ENCODE measurements around the gene ALG1. TPM values are rescaled to one million over a fixed set of nuclear protein-coding genes. Genes with fewer than 3 reads are reported as not detected.

ALG1 gene
- total RNA-seq, 1 donor from 2014 or later, result 30.4 TPM

DNA sequence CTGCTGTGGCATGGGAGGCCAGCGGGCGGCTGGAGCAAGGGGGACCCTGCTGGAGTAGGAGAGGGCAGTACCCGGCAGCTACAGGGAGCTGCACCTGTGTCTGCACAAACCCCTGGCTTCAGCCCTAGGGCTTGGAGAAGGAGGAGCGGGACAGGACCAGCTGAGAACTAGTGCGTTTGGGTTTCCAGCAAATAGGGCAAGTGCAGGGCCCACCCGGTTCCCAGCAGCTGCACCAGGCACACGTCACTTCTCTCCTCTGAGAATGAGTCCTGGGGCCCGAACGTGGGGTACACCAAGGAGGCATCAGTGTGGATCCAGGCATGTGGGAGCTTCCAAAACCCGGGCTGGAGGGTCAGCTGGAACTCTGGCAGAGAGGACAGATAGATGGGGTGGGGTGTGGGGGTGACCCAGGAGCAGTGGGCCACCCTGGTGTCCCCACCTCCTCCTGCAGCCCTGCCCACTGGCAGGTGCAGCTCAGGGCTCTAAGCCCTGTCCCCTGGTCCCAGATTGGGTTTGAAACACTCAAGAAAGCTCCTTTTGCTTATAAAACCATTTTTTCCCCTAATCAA, 11.5 kb upstream of the ALG1 start:
- H3K4me3 Mint-ChIP-seq, result no peak overlapping the region
- DNase-seq (ENCODE audit: extremely low spot score, unreplicated experiment), result no peak
- no peaks in the 10 kb centered on the region for H3K4me1 Mint-ChIP-seq (ENCODE audit: unreplicated experiment)
- no peaks in the 10 kb centered on the region for H3K36me3 Mint-ChIP-seq
- H3K9me3 Mint-ChIP-seq, result no peaks in the 10 kb centered on the region
- TF ChIP-seq, protein P1, sequence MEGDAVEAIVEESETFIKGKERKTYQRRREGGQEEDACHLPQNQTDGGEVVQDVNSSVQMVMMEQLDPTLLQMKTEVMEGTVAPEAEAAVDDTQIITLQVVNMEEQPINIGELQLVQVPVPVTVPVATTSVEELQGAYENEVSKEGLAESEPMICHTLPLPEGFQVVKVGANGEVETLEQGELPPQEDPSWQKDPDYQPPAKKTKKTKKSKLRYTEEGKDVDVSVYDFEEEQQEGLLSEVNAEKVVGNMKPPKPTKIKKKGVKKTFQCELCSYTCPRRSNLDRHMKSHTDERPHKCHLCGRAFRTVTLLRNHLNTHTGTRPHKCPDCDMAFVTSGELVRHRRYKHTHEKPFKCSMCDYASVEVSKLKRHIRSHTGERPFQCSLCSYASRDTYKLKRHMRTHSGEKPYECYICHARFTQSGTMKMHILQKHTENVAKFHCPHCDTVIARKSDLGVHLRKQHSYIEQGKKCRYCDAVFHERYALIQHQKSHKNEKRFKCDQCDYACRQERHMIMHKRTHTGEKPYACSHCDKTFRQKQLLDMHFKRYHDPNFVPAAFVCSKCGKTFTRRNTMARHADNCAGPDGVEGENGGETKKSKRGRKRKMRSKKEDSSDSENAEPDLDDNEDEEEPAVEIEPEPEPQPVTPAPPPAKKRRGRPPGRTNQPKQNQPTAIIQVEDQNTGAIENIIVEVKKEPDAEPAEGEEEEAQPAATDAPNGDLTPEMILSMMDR (conservative IDR thresholded peaks at IDR 0.05), result no peak
- no peak overlapping the region for H3K27ac Mint-ChIP-seq
- H3K27me3 Mint-ChIP-seq, result peaks cover 24% of the 10 kb centered on the region

DNA sequence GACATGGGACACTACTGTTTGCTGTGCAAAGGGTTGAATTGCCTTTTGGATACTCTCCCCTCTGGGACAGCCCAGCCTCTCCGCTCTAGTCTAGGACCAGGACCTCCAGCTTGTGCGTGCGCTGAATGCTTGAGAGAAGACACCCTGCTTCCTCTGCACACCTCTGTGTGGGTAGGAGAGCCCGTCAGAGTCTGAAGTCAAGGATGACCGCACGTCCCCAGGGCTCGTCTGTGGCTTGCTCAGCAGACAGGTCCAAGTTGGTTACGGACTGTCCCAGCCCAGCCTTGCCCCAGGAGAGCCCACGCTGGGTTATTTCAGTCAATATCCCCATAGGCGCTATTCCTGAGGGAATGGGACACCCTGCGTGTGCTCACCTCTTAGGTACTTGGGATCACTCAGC, 9.6 kb upstream of the ALG1 start:
- DNase-seq (ENCODE audit: extremely low spot score, unreplicated experiment), result no peak
- H3K36me3 Mint-ChIP-seq, result no peaks in the 10 kb centered on the region
- peaks cover 30% of the 10 kb centered on the region for H3K27me3 Mint-ChIP-seq
- TF ChIP-seq, protein P1 (conservative IDR thresholded peaks at IDR 0.05), result no peak
- H3K4me1 Mint-ChIP-seq (ENCODE audit: unreplicated experiment), result no peaks in the 10 kb centered on the region
- no peak overlapping the region for H3K4me3 Mint-ChIP-seq
- no peaks in the 10 kb centered on the region for H3K9me3 Mint-ChIP-seq
- no peak overlapping the region for H3K27ac Mint-ChIP-seq

DNA sequence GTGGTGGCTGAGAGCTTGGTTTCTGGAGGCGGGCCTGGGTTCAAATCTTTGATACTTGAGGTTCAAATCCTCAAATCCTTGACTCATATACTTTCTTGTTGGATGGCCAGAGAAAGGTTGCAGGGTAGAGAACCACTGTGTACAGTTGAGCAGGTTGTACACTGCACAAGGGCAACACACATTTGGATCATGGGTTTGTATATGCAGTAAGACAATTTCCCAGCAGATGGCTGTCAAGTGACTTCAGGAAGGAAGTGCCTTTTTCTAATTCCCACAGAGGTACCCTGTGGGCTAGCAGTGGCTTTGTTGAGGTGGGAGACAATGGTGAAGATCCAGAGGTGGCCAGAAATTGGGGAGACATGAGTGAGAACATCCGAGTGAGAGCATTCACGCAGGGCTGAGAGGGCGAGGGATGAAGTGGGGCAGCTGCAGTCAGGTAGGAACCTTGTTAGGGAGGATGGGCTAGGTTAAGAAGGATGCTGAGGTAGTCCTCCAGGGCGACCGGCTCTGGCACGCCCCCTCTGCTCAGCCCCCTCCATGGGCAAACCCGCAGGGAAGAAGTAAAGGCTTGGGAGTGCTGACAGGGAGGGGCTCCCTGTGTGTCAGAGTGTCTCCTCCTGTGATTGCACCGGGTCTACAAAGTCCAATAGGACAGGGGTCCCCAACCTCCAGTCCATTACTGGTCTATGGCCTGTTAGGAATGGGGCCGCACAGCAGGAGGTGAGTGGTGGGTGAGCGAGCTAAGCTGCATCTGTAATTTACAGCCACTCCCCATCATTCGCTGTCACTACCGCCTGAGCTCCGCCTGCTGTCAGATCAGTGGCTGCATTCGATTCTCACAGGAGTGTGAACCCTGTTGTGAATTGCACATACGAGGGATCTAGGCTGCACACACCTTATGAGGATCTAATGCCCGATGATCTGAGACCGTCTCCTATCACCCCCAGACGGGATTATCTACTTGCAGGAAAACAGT, 8.6 kb upstream of the ALG1 start:
- H3K4me3 Mint-ChIP-seq, result no peak overlapping the region
- no peaks in the 10 kb centered on the region for H3K36me3 Mint-ChIP-seq
- H3K27ac Mint-ChIP-seq, result no peak overlapping the region
- no peaks in the 10 kb centered on the region for H3K4me1 Mint-ChIP-seq (ENCODE audit: unreplicated experiment)
- DNase-seq (ENCODE audit: extremely low spot score, unreplicated experiment), result no peak
- H3K9me3 Mint-ChIP-seq, result no peaks in the 10 kb centered on the region
- H3K27me3 Mint-ChIP-seq, result peaks cover 37% of the 10 kb centered on the region
- TF ChIP-seq, protein P1 (conservative IDR thresholded peaks at IDR 0.05), result no peak

DNA sequence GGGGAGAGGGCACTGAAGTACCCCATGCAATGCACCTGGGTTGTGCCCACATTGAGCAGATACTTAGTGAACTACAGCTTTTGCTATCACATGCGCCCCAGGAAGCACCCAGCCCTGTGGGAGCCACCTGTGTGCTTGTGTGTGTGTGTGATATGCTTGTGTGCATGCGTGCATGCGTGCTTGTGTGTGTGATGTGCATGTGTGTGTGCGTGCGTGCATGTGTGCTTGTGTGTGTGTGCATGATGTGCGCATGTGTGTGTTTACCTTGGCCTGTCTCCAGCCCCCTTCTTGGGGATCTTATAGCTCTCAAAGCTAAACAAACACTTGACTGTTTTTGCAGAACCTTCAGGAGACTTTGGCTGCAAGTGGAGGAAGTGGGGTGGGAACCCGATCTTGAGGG, 6.7 kb upstream of the ALG1 start:
- Mint-ChIP-seq H3K4me3 (no peak overlapping the region), H3K27me3 (peaks cover 37% of the 10 kb centered on the region), H3K4me1 (ENCODE audit: unreplicated experiment) (no peaks in the 10 kb centered on the region), H3K27ac (no peak overlapping the region), H3K36me3 (no peaks in the 10 kb centered on the region), H3K9me3 (no peaks in the 10 kb centered on the region)
- TF ChIP-seq, protein P1 (conservative IDR thresholded peaks at IDR 0.05), result no peak
- no peak for DNase-seq (ENCODE audit: extremely low spot score, unreplicated experiment)

DNA sequence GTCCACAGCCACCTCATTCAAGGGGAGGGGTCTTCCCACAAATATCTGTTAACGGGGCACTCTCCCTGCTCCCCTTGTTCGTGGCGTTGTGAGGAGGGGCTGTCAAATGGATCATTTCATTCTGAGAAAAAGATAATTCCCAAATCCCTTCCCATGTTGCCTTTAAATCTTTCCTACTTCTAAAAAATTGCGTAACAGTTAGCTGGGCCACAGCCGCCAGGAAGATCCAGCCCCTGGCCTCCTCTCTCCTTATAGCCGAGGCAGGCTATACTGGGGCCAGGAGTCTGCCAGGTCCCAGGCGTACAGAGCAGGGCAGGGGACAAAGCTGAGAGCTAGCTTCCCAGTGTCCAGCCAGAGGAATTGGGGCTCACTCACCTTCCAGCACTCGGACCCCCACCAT, 6.3 kb upstream of the ALG1 start:
- Mint-ChIP-seq H3K36me3 (no peaks in the 10 kb centered on the region), H3K4me1 (ENCODE audit: unreplicated experiment) (no peaks in the 10 kb centered on the region), H3K9me3 (no peaks in the 10 kb centered on the region), H3K4me3 (no peak overlapping the region), H3K27me3 (peaks cover 37% of the 10 kb centered on the region), H3K27ac (no peak overlapping the region)
- TF ChIP-seq, protein P1 (conservative IDR thresholded peaks at IDR 0.05), result no peak
- no peak for DNase-seq (ENCODE audit: extremely low spot score, unreplicated experiment)
